SJSA1 (cell line): ENCODE results near the gene PACRG. TPM values are rescaled to one million over a fixed set of nuclear protein-coding genes. Genes with fewer than 3 reads are reported as not detected.

Experiments
- DNase-seq, 2 experiments: peaks; one replicate each; pipeline ENCODE4 v3.0.0-alpha.2; 2015 to 2020; ENCODE audit warnings: low spot score in 2 of 2, low read depth in 1 of 2
- H3K27ac ChIP-seq: fragments of 250-450 bp; sonication (Bioruptor Pico); 2 replicates; pipeline ENCODE4 v1.5.1; 2020; ENCODE audit warnings: mild to moderate bottlenecking, moderate library complexity
- H3K27me3 ChIP-seq: fragments of 250-450 bp; sonication (Bioruptor Pico); replicated peaks from 2 replicates; pipeline ENCODE4 v1.5.1; 2020; ENCODE audit warnings: mild to moderate bottlenecking, moderate library complexity
- H3K36me3 ChIP-seq: fragments of 250-450 bp; sonication (Bioruptor Pico); 2 replicates; pipeline ENCODE4 v1.5.1; 2020; ENCODE audit warnings: mild to moderate bottlenecking
- H3K4me1 ChIP-seq: fragments of 250-450 bp; sonication (Bioruptor Pico); replicated peaks from 2 replicates; pipeline ENCODE4 v1.6.1; 2021; ENCODE audit warnings: mild to moderate bottlenecking
- H3K4me3 ChIP-seq: fragments of 250-450 bp; sonication (Bioruptor Pico); 2 replicates; pipeline ENCODE4 v1.5.1; 2020; ENCODE audit warnings: mild to moderate bottlenecking
- H3K9me3 ChIP-seq: fragments of 250-450 bp; sonication (Bioruptor Pico); replicated peaks from 2 replicates; pipeline ENCODE4 v1.5.1; 2020; ENCODE audit warnings: mild to moderate bottlenecking
- total RNA-seq: library from RNA; depleted of rRNA; stranded (reverse); fragments of >200 nt; shearing (Covaris generic); gene quantifications from 2 replicates; pipeline ENCODE4 v1.2.3, GENCODE V29; 2014

PACRG gene
- total RNA-seq, 1 experiment from 2014 or later: not detected

- no peak for DNase-seq
- Histone ChIP-seq H3K27ac (no peak overlapping the region), H3K9me3 (no peaks in the 10 kb centered on the region), H3K4me3 (no peak overlapping the region), H3K4me1 (no peaks in the 10 kb centered on the region), H3K27me3 (no peaks in the 10 kb centered on the region), H3K36me3 (no peaks in the 10 kb centered on the region)
These were observed 535.4 kb downstream of the PACRG start for GRCh38 chr6:163263196-163263595.

- Histone ChIP-seq H3K4me1 (no peaks in the 10 kb centered on the region), H3K9me3 (no peaks in the 10 kb centered on the region), H3K4me3 (no peak overlapping the region), H3K27me3 (no peaks in the 10 kb centered on the region), H3K36me3 (no peaks in the 10 kb centered on the region), H3K27ac (no peak overlapping the region)
- DNase-seq: no peak
These were observed 536.4 kb downstream of the PACRG start for GRCh38 chr6:163263998-163264661.

DNA sequence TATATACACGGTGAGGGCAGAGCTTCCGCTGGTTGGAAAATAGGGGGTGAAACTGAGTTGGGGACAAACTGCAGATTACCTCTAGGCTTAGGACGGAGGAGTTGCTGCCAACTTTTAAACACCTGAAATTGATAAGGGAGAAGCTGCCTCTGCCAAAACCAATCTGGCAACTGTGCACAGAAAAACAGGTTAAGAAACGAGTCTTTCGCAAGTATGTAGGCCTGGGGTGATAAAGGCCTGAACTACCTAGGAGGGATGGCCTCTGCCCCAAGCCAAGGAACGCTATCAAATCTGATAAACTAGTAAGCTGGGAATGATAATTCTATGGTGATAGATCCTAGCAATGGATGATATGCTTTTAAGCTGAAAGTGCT is 536.9 kb downstream of the PACRG start:
- Histone ChIP-seq H3K36me3 (no peaks in the 10 kb centered on the region), H3K27ac (no peak overlapping the region), H3K27me3 (no peaks in the 10 kb centered on the region), H3K4me1 (no peaks in the 10 kb centered on the region), H3K9me3 (no peaks in the 10 kb centered on the region), H3K4me3 (no peak overlapping the region)
- no peak for DNase-seq

DNA sequence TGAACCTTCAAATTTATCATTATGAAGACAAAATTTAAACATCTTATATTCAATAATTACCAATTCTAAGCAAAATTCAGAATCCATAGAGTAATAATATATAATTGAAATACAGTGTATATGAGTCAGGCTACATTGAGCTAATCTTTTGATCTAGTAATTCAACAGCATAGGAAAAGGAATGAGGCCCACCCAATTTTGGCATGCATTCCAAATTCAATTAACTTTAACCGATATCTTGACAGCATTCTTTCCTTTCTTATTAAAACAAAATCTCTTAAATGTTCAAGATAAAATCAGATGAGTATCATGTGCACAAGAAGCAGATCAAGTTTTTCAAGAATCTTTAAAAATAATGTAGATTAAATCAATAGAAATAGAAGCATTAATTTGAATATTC is 553.9 kb downstream of the PACRG start:
- H3K4me1 ChIP-seq: no peaks in the 10 kb centered on the region
- DNase-seq: no peak
- no peak overlapping the region for H3K27ac ChIP-seq
- no peaks in the 10 kb centered on the region for H3K36me3 ChIP-seq
- H3K27me3 ChIP-seq: no peaks in the 10 kb centered on the region; the same call in 1 of the 2 replicates
- no peaks in the 10 kb centered on the region; the same call in 1 of the 2 replicates for H3K9me3 ChIP-seq
- H3K4me3 ChIP-seq: no peak overlapping the region

DNA sequence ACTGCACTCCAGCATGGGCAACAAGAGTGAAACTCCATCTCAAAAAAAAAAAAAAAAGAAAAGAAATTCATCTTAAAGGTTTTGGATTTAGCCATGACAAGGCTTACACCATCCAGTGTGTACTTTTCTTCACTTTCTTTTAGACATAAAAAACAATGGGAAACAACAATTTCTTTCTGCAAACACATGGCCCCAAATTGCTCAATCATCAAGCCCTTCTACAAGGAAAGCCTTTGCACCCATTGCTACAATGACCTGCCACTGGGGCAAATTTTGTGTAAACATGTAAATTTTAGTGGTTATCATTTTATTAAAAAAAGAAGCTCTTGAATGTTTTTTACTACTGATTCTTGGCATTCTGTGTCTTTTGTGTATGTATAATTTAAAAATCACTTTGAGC is 554.9 kb downstream of the PACRG start:
- no peaks in the 10 kb centered on the region; the same call in 1 of the 2 replicates for H3K9me3 ChIP-seq
- no peak overlapping the region for H3K27ac ChIP-seq
- no peak overlapping the region for H3K4me3 ChIP-seq
- H3K27me3 ChIP-seq: no peaks in the 10 kb centered on the region; the same call in 1 of the 2 replicates
- H3K4me1 ChIP-seq: no peaks in the 10 kb centered on the region
- H3K36me3 ChIP-seq: no peaks in the 10 kb centered on the region
- DNase-seq: no peak

GRCh38 chr6:163284151-163284550 is 556.4 kb downstream of the PACRG start:
- no peaks in the 10 kb centered on the region; the same call in 1 of the 2 replicates for H3K27me3 ChIP-seq
- H3K36me3 ChIP-seq: no peaks in the 10 kb centered on the region
- DNase-seq: no peak
- H3K27ac ChIP-seq: no peak overlapping the region
- H3K9me3 ChIP-seq: no peaks in the 10 kb centered on the region; the same call in 1 of the 2 replicates
- no peaks in the 10 kb centered on the region for H3K4me1 ChIP-seq
- H3K4me3 ChIP-seq: no peak overlapping the region

DNA sequence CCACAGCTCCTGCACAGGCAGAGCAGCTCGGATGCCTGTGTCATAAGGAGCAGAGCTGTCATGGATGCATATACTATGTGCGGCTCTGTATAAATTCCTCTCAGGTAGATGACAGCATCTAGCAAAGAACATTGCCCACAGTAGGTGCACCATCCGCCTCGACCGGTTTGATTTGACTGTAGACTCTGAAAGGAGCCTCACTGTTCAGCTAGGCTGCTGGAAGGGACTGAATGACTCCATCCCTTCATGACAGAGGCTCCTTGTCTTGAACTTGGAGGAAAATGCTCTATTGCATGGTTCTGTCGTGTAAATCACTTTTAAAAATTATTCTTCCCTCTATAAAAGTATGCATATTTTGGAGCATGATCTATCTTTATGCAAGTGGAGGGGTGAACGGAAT is 557.9 kb downstream of the PACRG start:
- no peak overlapping the region for H3K4me3 ChIP-seq
- no peaks in the 10 kb centered on the region for H3K4me1 ChIP-seq
- H3K9me3 ChIP-seq: no peaks in the 10 kb centered on the region; the same call in 1 of the 2 replicates
- no peak overlapping the region for H3K27ac ChIP-seq
- no peak for DNase-seq
- H3K27me3 ChIP-seq: no peaks in the 10 kb centered on the region; the same call in 1 of the 2 replicates
- H3K36me3 ChIP-seq: no peaks in the 10 kb centered on the region

DNA sequence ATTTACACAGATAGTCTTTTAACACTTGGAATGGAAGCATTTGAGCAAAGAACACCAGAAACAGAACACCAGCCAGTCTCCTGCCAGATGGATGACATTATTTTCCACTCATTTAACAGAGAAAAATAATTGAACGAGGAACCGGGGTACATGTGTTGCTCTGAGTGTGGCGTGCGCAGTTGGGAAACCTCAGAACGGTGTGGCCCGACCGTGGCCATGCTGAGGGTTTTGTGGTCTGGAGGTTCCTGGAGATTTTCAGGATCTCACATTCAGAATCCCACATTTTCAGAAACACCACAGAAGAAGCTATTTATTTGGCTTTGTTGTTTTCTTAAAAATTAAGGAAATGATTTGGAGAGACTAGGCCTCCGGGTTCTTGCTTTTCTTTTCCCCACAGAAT is 559.9 kb downstream of the PACRG start:
- Histone ChIP-seq H3K9me3 (no peaks in the 10 kb centered on the region; the same call in 1 of the 2 replicates), H3K36me3 (no peaks in the 10 kb centered on the region), H3K27ac (no peak overlapping the region), H3K27me3 (no peaks in the 10 kb centered on the region; the same call in 1 of the 2 replicates), H3K4me3 (no peak overlapping the region), H3K4me1 (no peaks in the 10 kb centered on the region)
- DNase-seq: no peak

GRCh38 chr6:163288066-163288465 is 560.3 kb downstream of the PACRG start:
- DNase-seq: no peak
- H3K9me3 ChIP-seq: no peaks in the 10 kb centered on the region; the same call in 1 of the 2 replicates
- H3K36me3 ChIP-seq: no peaks in the 10 kb centered on the region
- H3K27ac ChIP-seq: no peak overlapping the region
- no peak overlapping the region for H3K4me3 ChIP-seq
- H3K4me1 ChIP-seq: no peaks in the 10 kb centered on the region
- H3K27me3 ChIP-seq: no peaks in the 10 kb centered on the region; the same call in 1 of the 2 replicates

DNA sequence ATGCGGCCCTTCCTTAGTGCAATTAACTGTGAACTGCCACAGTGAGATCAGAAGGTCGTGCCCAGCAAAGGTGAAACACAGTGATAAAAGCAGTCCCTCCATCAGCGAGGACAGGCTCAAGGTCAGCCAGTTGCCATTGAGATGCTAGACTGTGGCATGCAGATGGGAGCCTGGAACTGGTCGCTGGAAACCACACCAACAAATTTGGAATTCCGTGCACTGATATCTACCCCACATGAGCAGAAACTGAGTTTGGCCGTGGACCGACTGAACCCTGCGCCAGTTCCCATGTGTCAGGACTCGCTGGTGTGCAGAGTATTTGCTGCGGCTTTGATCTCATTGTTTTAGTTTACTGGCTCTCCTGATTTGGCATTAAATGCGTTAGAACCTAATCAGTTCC is 561.1 kb downstream of the PACRG start:
- no peak overlapping the region for H3K27ac ChIP-seq
- H3K4me3 ChIP-seq: no peak overlapping the region
- no peaks in the 10 kb centered on the region; the same call in 1 of the 2 replicates for H3K9me3 ChIP-seq
- DNase-seq: no peak
- H3K4me1 ChIP-seq: no peaks in the 10 kb centered on the region
- H3K36me3 ChIP-seq: no peaks in the 10 kb centered on the region
- H3K27me3 ChIP-seq: no peaks in the 10 kb centered on the region; the same call in 1 of the 2 replicates

GRCh38 chr6:163289447-163289846 is 561.7 kb downstream of the PACRG start:
- Histone ChIP-seq H3K4me1 (no peaks in the 10 kb centered on the region), H3K27ac (no peak overlapping the region), H3K36me3 (no peaks in the 10 kb centered on the region), H3K4me3 (no peak overlapping the region), H3K27me3 (no peaks in the 10 kb centered on the region; the same call in 1 of the 2 replicates), H3K9me3 (no peaks in the 10 kb centered on the region; the same call in 1 of the 2 replicates)
- DNase-seq: no peak

DNA sequence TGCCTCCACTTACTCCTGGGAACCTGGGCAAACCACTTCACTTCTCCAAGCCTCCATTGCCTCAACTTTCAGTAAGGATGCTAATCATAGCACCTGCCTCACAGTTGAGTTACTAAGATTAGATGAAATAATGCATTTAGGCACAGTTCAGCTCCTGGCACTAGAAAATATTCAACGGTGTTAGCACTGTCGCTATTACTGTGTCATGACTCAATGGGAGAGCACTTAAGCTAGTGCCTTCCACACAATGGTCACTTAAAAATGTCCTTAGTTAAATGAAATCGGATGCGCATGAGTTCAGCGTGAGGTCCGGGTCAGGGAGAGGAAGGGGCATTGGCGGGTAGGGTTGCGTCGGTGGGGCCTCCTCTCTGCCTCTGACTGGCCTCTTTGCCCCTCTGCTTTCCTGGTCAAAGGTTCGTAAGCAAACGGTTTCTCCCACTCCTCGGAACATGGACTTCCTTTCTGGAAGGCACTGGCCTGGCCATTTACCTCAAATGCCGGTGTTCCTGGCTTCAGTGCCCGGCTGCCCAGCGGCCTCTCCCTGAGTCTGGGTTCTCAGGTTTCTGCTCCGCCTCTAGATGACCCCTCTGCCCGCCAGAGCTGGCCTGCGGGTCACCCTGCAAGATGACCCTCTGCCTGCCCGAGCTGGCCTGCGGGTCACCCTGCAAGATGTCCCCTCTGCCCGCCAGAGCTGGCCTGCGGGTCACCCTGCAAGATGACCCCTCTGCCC is 562.9 kb downstream of the PACRG start:
- no peak overlapping the region for H3K4me3 ChIP-seq
- no peaks in the 10 kb centered on the region; the same call in 1 of the 2 replicates for H3K27me3 ChIP-seq
- no peaks in the 10 kb centered on the region for H3K4me1 ChIP-seq
- no peak overlapping the region for H3K27ac ChIP-seq
- H3K36me3 ChIP-seq: no peaks in the 10 kb centered on the region
- no peak for DNase-seq
- no peaks in the 10 kb centered on the region; the same call in 1 of the 2 replicates for H3K9me3 ChIP-seq

DNA sequence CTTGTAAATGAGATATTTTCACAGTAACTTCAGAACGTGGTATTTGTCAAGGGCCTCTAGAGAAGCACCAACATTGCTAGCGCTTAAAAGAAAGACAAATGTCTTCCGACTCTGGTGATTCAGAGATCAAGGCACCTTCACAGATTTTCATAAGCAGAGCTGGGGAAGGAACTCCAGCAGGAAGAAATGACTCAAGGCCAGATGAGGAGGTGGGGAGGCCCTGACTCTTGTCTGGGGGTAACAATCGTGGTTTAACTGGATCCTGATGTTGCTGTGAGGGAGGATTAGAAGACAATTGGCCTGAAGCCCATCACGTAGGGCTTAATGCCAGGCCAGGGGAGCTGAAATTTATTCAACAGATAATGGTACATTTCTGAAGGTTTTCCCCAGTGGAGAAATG is 563.8 kb downstream of the PACRG start:
- Histone ChIP-seq H3K9me3 (no peaks in the 10 kb centered on the region; the same call in 1 of the 2 replicates), H3K36me3 (no peaks in the 10 kb centered on the region), H3K4me1 (no peaks in the 10 kb centered on the region), H3K27me3 (no peaks in the 10 kb centered on the region; the same call in 1 of the 2 replicates), H3K4me3 (no peak overlapping the region), H3K27ac (no peak overlapping the region)
- no peak for DNase-seq

GRCh38 chr6:163293286-163293685 is 565.5 kb downstream of the PACRG start:
- Histone ChIP-seq H3K36me3 (no peaks in the 10 kb centered on the region), H3K27ac (no peak overlapping the region), H3K4me3 (no peak overlapping the region), H3K27me3 (no peaks in the 10 kb centered on the region), H3K4me1 (no peaks in the 10 kb centered on the region), H3K9me3 (no peaks in the 10 kb centered on the region)
- no peak for DNase-seq
